ENCODE data around the gene NUP98. TPM values are rescaled to one million over a fixed set of nuclear protein-coding genes. Genes with fewer than 3 reads are reported as not detected.
"Not testable (repeated sequence)": the region's sequence is repeated elsewhere in the genome, so short reads cannot be mapped to it uniquely, and the experiment has no call there.

NUP98 gene
- total RNA-seq, 1 experiment from 2014 or later, result 128 TPM

GRCh38 chr11:3815845-3816244 is 18.5 kb upstream of the NUP98 start:
- Histone ChIP-seq H2AFZ (ENCODE audit: low read length) (no peak overlapping the region), H3K79me2 (ENCODE audit: low read length) (no peaks in the 10 kb centered on the region), H3K4me1 (ENCODE audit: insufficient read depth, low read length) (no peaks in the 10 kb centered on the region), H3K9ac (ENCODE audit: low read length) (no peak overlapping the region), H4K20me1 (ENCODE audit: low read length) (no peaks in the 10 kb centered on the region), H3F3A (ENCODE audit: low read length, unreplicated experiment) (no peaks in the 10 kb centered on the region), H3K27ac (ENCODE audit: low read length) (no peak overlapping the region), H3K27me3 (ENCODE audit: low read length) (no peaks in the 10 kb centered on the region), H3K9me2 (replicated peaks; ENCODE audit: low read length) (no peaks in the 10 kb centered on the region), H3K36me3 (ENCODE audit: low read depth, low read length) (no peaks in the 10 kb centered on the region), H3K4me2 (ENCODE audit: low read length) (no peak overlapping the region), H3K4me3 (ENCODE audit: low read length) (no peak overlapping the region), H3K9me3 (ENCODE audit: low read length) (no peaks in the 10 kb centered on the region)
- TF ChIP-seq EZH2 (IDR thresholded peaks at IDR 0.05; ENCODE audit: low read length, unreplicated experiment) (no peak), CTCF (conservative IDR thresholded peaks at IDR 0.05; ENCODE audit: low read depth, low read length) (no peak), EZH2phosphoT487 (IDR thresholded peaks at IDR 0.05; ENCODE audit: borderline replicate concordance, low read length) (no peak)
- intact Hi-C loops (cut with micrococcal nuclease), result no loop called here
- ChIA-PET POLR2A (ENCODE audit: unreplicated experiment) (no interaction called here), CTCF (interaction anchor here (0.6 kb wide), 1 partner anchor 371 kb away, joined by 3 read pairs; no protein-coding TSS in a partner anchor)
- no TSS peak for BruUV-seq (replicated peaks)
- DNase-seq (no peak), ATAC-seq (no peak)

GRCh38 chr11:3814832-3815231 is 17.5 kb upstream of the NUP98 start:
- BruUV-seq (replicated peaks); H2AFZ ChIP-seq (ENCODE audit: low read length); H3K4me3 ChIP-seq (ENCODE audit: low read length); H3K9ac ChIP-seq (ENCODE audit: low read length); H3K9me2 ChIP-seq (replicated peaks; ENCODE audit: low read length); H3F3A ChIP-seq (ENCODE audit: low read length, unreplicated experiment); CTCF ChIA-PET; ATAC-seq; DNase-seq; H3K9me3 ChIP-seq (ENCODE audit: low read length); H3K4me1 ChIP-seq (ENCODE audit: insufficient read depth, low read length); H3K79me2 ChIP-seq (ENCODE audit: low read length); H3K27ac ChIP-seq (ENCODE audit: low read length); H3K4me2 ChIP-seq (ENCODE audit: low read length); H4K20me1 ChIP-seq (ENCODE audit: low read length); H3K36me3 ChIP-seq (ENCODE audit: low read depth, low read length); H3K27me3 ChIP-seq (ENCODE audit: low read length); intact Hi-C loops (cut with micrococcal nuclease): not testable (repeated sequence)
- POLR2A ChIA-PET (ENCODE audit: unreplicated experiment), result interaction anchor here (0.6 kb wide), 1 partner anchor 17 kb away, joined by 4 read pairs; no protein-coding TSS in a partner anchor

GRCh38 chr11:3810951-3811350 is 13.6 kb upstream of the NUP98 start:
- CTCF ChIA-PET, result no interaction called here
- H3K36me3 ChIP-seq (ENCODE audit: low read depth, low read length), result no peaks in the 10 kb centered on the region
- BruUV-seq (replicated peaks), result no TSS peak
- H3K9me3 ChIP-seq (ENCODE audit: low read length), result no peaks in the 10 kb centered on the region
- H4K20me1 ChIP-seq (ENCODE audit: low read length), result no peaks in the 10 kb centered on the region
- H3K4me2 ChIP-seq (ENCODE audit: low read length), result no peak overlapping the region
- no peak for DNase-seq
- intact Hi-C loops (cut with micrococcal nuclease), result no loop called here
- no peaks in the 10 kb centered on the region for H3F3A ChIP-seq (ENCODE audit: low read length, unreplicated experiment)
- no peak for ATAC-seq
- no peak overlapping the region for H3K9ac ChIP-seq (ENCODE audit: low read length)
- H3K4me3 ChIP-seq (ENCODE audit: low read length), result no peak overlapping the region
- H3K79me2 ChIP-seq (ENCODE audit: low read length), result no peaks in the 10 kb centered on the region
- H3K27me3 ChIP-seq (ENCODE audit: low read length), result no peaks in the 10 kb centered on the region
- H3K27ac ChIP-seq (ENCODE audit: low read length), result no peak overlapping the region
- no peaks in the 10 kb centered on the region for H3K9me2 ChIP-seq (replicated peaks; ENCODE audit: low read length)
- H2AFZ ChIP-seq (ENCODE audit: low read length), result no peak overlapping the region
- POLR2A ChIA-PET (ENCODE audit: unreplicated experiment), result no interaction called here
- peaks cover 4% of the 10 kb centered on the region; the same call in 1 of the 2 replicates for H3K4me1 ChIP-seq (ENCODE audit: insufficient read depth, low read length)
- TF ChIP-seq CTCF (conservative IDR thresholded peaks at IDR 0.05; ENCODE audit: low read depth, low read length) (no peak), EZH2 (IDR thresholded peaks at IDR 0.05; ENCODE audit: low read length, unreplicated experiment) (no peak), EZH2phosphoT487 (IDR thresholded peaks at IDR 0.05; ENCODE audit: borderline replicate concordance, low read length) (no peak)
